OCI-LY7 (cell line): ENCODE results near the gene KCTD5.
"Not testable (repeated sequence)": the region's sequence is repeated elsewhere in the genome, so short reads cannot be mapped to it uniquely, and the experiment has no call there.

Experiments used
- EZH2phosphoT487 ChIP-seq: fragments of 200-600 bp; sonication (generic); IDR thresholded peaks from 2 replicates; pipeline ENCODE4 v1.6.1; 2018; ENCODE audit warnings: low read depth, borderline replicate concordance, mild to moderate bottlenecking, mixed run types, antibody characterized with exemption, low read length, moderate library complexity, mixed read lengths
- TF ChIP-seq, protein P1 (sequence below): fragments of 200-600 bp; sonication (generic); conservative IDR thresholded peaks from 2 replicates; pipeline ENCODE4 v1.5.1; 2014; ENCODE audit warnings: mild to moderate bottlenecking, antibody characterized with exemption, low read length, moderate library complexity, mixed read lengths

DNA sequence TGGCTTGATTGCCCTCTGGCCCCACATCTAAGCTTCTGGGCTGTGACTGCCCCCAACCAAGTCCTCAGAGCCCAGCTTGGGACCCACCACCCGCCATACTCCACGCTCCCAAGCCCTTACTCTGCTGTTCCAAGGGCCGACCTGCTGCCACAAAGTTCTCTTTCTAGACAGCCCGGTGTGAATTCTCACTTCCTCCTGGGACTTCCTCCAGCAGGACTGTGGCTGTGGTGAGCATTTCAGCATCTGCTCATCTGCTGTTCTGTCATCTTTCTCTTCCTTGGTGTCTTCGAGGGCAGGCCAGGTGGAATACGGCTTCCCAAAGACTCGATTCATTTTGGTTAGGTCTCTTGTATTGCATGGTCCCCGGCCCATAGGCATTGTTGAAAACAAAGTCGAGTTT, 3.8 kb downstream of the KCTD5 start:
- TF ChIP-seq, protein P1, sequence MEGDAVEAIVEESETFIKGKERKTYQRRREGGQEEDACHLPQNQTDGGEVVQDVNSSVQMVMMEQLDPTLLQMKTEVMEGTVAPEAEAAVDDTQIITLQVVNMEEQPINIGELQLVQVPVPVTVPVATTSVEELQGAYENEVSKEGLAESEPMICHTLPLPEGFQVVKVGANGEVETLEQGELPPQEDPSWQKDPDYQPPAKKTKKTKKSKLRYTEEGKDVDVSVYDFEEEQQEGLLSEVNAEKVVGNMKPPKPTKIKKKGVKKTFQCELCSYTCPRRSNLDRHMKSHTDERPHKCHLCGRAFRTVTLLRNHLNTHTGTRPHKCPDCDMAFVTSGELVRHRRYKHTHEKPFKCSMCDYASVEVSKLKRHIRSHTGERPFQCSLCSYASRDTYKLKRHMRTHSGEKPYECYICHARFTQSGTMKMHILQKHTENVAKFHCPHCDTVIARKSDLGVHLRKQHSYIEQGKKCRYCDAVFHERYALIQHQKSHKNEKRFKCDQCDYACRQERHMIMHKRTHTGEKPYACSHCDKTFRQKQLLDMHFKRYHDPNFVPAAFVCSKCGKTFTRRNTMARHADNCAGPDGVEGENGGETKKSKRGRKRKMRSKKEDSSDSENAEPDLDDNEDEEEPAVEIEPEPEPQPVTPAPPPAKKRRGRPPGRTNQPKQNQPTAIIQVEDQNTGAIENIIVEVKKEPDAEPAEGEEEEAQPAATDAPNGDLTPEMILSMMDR = not testable (repeated sequence)
- not testable (repeated sequence) for TF ChIP-seq EZH2phosphoT487
